GM10847 (cell line): ENCODE data around the gene CAMTA1.

Experiments
- POLR2A ChIP-seq: IDR thresholded peaks from 2 replicates; pipeline ENCODE4 v1.6.1; 2011; ENCODE audit not compliant: insufficient read length; ENCODE audit errors: extremely low read depth

The CAMTA1 gene

GRCh38 chr1:6963912-6964307, 178.7 kb downstream of the CAMTA1 start:
- no peak for TF ChIP-seq POLR2A

GRCh38 chr1:6965083-6965934, 180.1 kb downstream of the CAMTA1 start:
- TF ChIP-seq POLR2A: no peak

DNA sequence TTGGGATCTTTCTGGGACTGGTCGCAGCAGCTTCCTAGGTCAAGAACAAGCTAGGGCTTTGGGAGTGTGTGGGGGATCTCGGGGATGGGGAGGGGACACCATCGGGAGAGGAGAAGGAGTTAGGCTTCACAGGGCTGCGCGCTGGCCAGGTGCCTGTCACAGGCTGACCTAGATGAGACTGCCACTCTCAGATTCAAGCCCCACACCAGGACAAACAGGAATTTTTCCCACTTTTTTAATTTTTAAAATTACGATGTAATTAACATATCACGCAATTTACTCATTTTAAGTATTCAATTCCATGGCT, 180.6 kb downstream of the CAMTA1 start:
- no peak for TF ChIP-seq POLR2A

GRCh38 chr1:6966326-6966725, 181.1 kb downstream of the CAMTA1 start:
- TF ChIP-seq POLR2A: no peak

GRCh38 chr1:6967431-6968111, 182.3 kb downstream of the CAMTA1 start:
- no peak for TF ChIP-seq POLR2A

GRCh38 chr1:6969106-6969505, 183.9 kb downstream of the CAMTA1 start:
- no peak for TF ChIP-seq POLR2A

DNA sequence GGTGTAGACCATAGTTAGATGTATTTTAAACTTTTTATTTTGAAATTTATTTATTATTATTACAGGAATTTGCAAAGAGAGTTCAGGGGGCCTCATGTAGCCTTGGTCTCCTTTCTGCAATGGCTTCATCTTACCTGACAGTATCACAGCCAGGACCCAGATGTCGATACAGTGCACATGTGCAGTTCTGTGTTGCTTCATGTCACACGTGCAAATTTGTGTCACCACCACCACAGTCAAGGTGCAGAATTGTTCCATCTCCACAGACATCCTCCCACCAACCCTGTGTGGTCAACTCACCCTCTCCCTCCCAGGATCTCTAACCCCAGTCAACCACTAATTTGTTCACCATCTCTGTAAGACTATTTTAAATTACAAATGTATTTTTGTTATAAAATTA, 184.5 kb downstream of the CAMTA1 start:
- TF ChIP-seq POLR2A: no peak

DNA sequence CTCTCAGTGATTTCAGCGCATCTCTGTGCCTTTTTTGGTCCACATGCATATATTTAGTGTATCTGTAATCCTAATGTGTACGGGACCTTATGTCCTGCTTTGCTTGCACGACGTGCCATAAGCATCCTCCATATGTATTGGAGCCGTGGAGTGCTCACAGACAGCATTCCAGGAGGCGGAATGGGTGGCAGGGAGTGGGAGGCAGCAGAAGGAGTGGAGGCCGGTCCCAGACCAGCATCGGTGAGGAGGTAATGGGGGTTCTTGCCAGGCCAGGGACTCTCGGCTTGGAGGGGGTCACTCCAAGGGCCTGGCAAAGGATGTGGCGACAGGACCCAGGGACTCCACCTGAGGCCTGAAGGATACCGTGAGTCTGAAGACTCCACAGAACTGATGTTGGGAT, 185.0 kb downstream of the CAMTA1 start:
- no peak for TF ChIP-seq POLR2A

GRCh38 chr1:6971048-6971447, 185.8 kb downstream of the CAMTA1 start:
- TF ChIP-seq POLR2A: no peak

DNA sequence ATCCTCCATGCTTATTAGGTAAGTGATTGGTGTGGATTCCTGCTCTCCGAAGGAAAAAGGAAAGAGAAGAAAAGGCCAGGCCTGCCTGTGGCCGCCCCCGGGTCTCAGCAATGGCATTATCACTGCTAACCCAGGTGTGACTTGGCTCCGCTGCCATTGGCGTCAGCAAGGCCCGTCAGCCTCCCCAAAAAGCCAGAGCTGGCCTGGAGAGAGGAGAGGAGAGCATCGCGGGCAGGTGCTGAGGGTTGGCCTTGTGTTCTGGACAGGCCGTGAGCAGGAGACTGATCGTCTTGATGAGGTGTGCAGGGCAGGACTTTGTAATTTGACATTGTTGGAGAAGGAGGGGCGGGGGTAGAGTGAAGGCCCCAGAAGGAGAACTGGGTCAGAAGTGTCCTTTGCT, 186.4 kb downstream of the CAMTA1 start:
- TF ChIP-seq POLR2A: no peak

DNA sequence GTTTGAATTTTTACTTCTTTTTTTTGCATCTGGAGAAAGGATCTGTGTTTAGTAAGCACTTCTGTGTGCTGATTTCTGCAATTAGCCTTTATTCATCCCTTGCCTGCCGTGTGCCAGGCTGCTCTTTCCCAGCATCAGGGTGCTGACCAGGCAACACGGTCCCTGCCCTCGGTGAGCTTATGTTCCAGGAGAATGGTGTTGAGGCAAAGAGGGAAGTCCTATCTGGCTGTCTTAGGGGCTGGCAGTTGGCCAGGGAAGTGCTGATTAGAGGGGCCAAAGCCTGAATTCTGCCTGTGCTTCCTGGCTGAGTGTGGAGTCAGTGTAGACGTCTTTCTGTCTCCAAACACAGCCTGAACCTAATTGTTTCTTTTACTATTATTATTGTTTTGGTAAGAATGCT, 187.1 kb downstream of the CAMTA1 start:
- TF ChIP-seq POLR2A: no peak

DNA sequence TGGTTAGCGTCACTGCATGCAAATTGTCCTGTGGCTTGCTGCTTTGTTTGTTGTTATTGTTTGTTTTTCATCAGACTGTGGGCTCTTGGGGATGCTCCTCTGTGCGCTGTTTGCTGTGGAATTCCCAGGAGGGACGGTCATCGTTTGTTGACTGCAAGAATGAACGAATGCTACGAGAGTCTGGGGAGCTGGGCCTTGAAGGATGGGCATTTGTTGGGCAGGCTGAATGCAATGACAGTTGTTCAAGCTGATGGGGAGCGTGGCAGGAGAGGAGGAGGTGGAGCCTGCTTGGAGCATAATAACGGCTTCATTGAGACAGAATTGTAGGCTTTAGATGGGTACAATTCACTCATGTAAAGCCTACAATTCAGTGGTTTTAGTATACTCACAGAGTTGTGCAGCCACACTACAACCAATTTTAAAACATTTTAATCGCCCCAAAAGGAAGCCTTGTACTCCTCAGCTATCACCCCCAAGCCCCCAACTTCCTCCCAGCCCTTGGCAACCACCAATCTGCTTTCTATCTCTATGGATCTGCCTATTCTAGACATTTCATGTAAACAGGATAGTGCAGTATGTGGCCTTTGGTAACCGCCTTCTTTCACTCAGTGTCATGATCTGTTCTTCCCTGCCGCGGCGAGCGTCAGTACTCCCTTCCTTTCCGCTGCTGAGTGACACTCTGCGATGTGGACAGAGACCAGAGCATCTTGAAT, 190.2 kb downstream of the CAMTA1 start:
- no peak for TF ChIP-seq POLR2A

DNA sequence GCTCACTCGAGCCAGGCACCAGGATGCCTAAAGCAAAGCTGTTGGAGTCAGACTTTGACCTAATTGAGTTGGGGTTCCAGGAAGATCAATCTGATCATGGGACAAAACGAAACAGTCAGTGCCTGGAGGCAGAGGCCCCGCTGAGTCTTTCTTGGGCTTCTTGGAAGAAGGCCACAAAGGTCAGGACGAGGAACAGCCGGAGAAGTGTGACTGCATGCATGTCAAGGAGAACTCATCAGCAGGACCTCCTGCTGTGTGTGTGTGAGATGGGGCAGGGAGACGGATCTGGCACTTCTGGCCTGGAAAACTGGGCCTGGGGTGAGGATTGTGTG, 190.8 kb downstream of the CAMTA1 start:
- TF ChIP-seq POLR2A: no peak

DNA sequence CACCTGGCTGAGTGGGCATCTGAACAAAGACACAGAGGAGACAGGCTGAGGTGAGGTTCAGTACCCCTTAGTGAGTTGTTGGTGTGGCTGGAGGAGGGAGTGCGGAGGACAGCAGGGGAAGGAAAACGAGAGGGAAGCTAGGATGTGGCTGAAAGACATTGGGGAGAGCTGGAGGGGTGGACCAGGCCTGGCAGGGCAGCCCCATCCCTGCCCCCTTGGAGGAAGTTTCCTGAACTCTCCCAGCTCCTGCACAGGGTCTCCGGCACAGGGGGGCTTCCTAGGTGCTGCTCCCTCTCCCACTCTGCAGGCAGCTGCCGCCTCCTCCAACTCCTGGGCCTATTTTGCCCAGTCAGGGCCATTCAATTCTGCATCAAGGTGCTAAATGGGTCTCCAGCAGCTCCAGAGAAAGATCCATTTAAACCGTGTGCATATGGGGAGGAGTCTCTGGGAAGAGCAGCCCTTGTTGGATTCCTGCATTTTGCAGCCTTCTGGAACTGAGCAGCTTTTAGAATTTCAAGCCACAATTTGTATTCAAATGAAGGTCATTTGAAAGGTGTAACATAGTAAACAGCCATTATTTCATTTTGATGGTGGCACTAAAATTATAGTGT, 193.9 kb downstream of the CAMTA1 start:
- no peak for TF ChIP-seq POLR2A

- TF ChIP-seq POLR2A: no peak
Observed at GRCh38 chr1:6981595-6981994, 196.3 kb downstream of the CAMTA1 start.

- no peak for TF ChIP-seq POLR2A
Observed at GRCh38 chr1:6982443-6982842, 197.2 kb downstream of the CAMTA1 start.
